Vagina (tissue), 2 donors: ENCODE measurements around the gene IREB2.

ENCODE experiments used
- CTCF ChIP-seq, 3 experiments: fragments of 450-650 bp in 2 of 3; fragments of 200-600 bp in 1 of 3; sonication (generic) in 1 of 3; IDR thresholded peaks; one replicate each; pipeline ENCODE4 v1.5.1; 2017 to 2019; ENCODE audit warnings: antibody characterized with exemption in 3 of 3, mild to moderate bottlenecking in 2 of 3, moderate library complexity in 2 of 3
- POLR2A ChIP-seq, 2 donors: fragments of 450-650 bp; IDR thresholded peaks; one replicate each; pipeline ENCODE4 v1.6.1; 2017; ENCODE audit warnings: antibody characterized with exemption in 2 of 2, mild to moderate bottlenecking in 2 of 2, moderate library complexity in 2 of 2
- POLR2AphosphoS5 ChIP-seq, 2 donors: sonication (generic); formaldehyde crosslinking; IDR thresholded peaks; one replicate each; pipeline ENCODE4 v1.9.0; 2017; ENCODE audit warnings: antibody characterized with exemption in 2 of 2, mild to moderate bottlenecking in 2 of 2, low read depth in 1 of 2; ENCODE audit not compliant: insufficient read depth in 1 of 2

GRCh38 chr15:78479650-78480049 is 41.6 kb downstream of the IREB2 start:
- TF ChIP-seq CTCF (IDR thresholded peaks at IDR 0.05) = no peak
- TF ChIP-seq POLR2AphosphoS5 (IDR thresholded peaks at IDR 0.05; ENCODE audit: insufficient read depth in 1 of 2, low read depth in 1 of 2) = no peak
- TF ChIP-seq POLR2A (IDR thresholded peaks at IDR 0.05) = no peak
